ENCODE results near the gene CLDN2.
A peak's percentile ranks its signal among the peaks of the same experiment; 100 is the strongest.

The CLDN2 gene

GRCh38 chrX:106952538-106952937 is 32.3 kb downstream of the CLDN2 start:
- H3K9ac ChIP-seq (ENCODE audit: low read length), result no peak overlapping the region
- TF ChIP-seq CTCF (IDR thresholded peaks at IDR 0.05; ENCODE audit: low read length) (no peak), EZH2 (IDR thresholded peaks at IDR 0.05; ENCODE audit: borderline replicate concordance, low read length) (no peak)
- H2AFZ ChIP-seq (ENCODE audit: low read length), result no peak overlapping the region
- H4K20me1 ChIP-seq (ENCODE audit: insufficient read depth, low read length), result no peaks in the 10 kb centered on the region
- no peak overlapping the region for H3K27ac ChIP-seq (ENCODE audit: low read depth, low read length, poor library complexity, severe bottlenecking)
- H3K36me3 ChIP-seq (ENCODE audit: insufficient read depth, low read length), result no peaks in the 10 kb centered on the region
- H3K79me2 ChIP-seq (ENCODE audit: insufficient read depth, low read length), result no peaks in the 10 kb centered on the region
- no peak overlapping the region for H3K4me3 ChIP-seq (ENCODE audit: low read depth, low read length, poor library complexity, severe bottlenecking)
- H3K9me2 ChIP-seq (ENCODE audit: low read depth, low read length), result no peaks in the 10 kb centered on the region
- H3K4me1 ChIP-seq (ENCODE audit: insufficient read depth, low read length, severe bottlenecking), result no peaks in the 10 kb centered on the region
- no peak overlapping the region for H3K4me2 ChIP-seq (ENCODE audit: low read length)
- no peaks in the 10 kb centered on the region for H3K27me3 ChIP-seq (ENCODE audit: insufficient read depth, low read length)
- H3K9me3 ChIP-seq (ENCODE audit: low read length), result no peaks in the 10 kb centered on the region
- no peaks in the 10 kb centered on the region for H3F3A ChIP-seq (ENCODE audit: insufficient read depth, low read length)

GRCh38 chrX:106952988-106953387 is 32.8 kb downstream of the CLDN2 start:
- H3K9ac ChIP-seq (ENCODE audit: low read length), result no peak overlapping the region
- H3K4me3 ChIP-seq (ENCODE audit: low read depth, low read length, poor library complexity, severe bottlenecking), result no peak overlapping the region
- no peaks in the 10 kb centered on the region for H3F3A ChIP-seq (ENCODE audit: insufficient read depth, low read length)
- no peaks in the 10 kb centered on the region for H3K4me1 ChIP-seq (ENCODE audit: insufficient read depth, low read length, severe bottlenecking)
- no peaks in the 10 kb centered on the region for H3K27me3 ChIP-seq (ENCODE audit: insufficient read depth, low read length)
- H3K9me3 ChIP-seq (ENCODE audit: low read length), result no peaks in the 10 kb centered on the region
- H3K79me2 ChIP-seq (ENCODE audit: insufficient read depth, low read length), result no peaks in the 10 kb centered on the region
- TF ChIP-seq EZH2 (IDR thresholded peaks at IDR 0.05; ENCODE audit: borderline replicate concordance, low read length), result no peak
- peak; percentile 37; the same call in 1 of the 2 replicates for TF ChIP-seq CTCF (IDR thresholded peaks at IDR 0.05; ENCODE audit: low read length)
- H3K9me2 ChIP-seq (ENCODE audit: low read depth, low read length), result no peaks in the 10 kb centered on the region
- no peak overlapping the region for H2AFZ ChIP-seq (ENCODE audit: low read length)
- H3K4me2 ChIP-seq (ENCODE audit: low read length), result no peak overlapping the region
- no peak overlapping the region for H3K27ac ChIP-seq (ENCODE audit: low read depth, low read length, poor library complexity, severe bottlenecking)
- H4K20me1 ChIP-seq (ENCODE audit: insufficient read depth, low read length), result no peaks in the 10 kb centered on the region
- no peaks in the 10 kb centered on the region for H3K36me3 ChIP-seq (ENCODE audit: insufficient read depth, low read length)

- Histone ChIP-seq H3F3A (ENCODE audit: insufficient read depth, low read length) (no peaks in the 10 kb centered on the region), H3K27ac (ENCODE audit: low read depth, low read length, poor library complexity, severe bottlenecking) (no peak overlapping the region), H3K9me3 (ENCODE audit: low read length) (no peaks in the 10 kb centered on the region), H3K4me1 (ENCODE audit: insufficient read depth, low read length, severe bottlenecking) (no peaks in the 10 kb centered on the region), H3K36me3 (ENCODE audit: insufficient read depth, low read length) (no peaks in the 10 kb centered on the region), H3K79me2 (ENCODE audit: insufficient read depth, low read length) (no peaks in the 10 kb centered on the region), H4K20me1 (ENCODE audit: insufficient read depth, low read length) (no peaks in the 10 kb centered on the region), H3K4me2 (ENCODE audit: low read length) (no peak overlapping the region), H2AFZ (ENCODE audit: low read length) (no peak overlapping the region), H3K9ac (ENCODE audit: low read length) (no peak overlapping the region), H3K4me3 (ENCODE audit: low read depth, low read length, poor library complexity, severe bottlenecking) (no peak overlapping the region), H3K9me2 (ENCODE audit: low read depth, low read length) (no peaks in the 10 kb centered on the region), H3K27me3 (ENCODE audit: insufficient read depth, low read length) (no peaks in the 10 kb centered on the region)
- TF ChIP-seq CTCF (IDR thresholded peaks at IDR 0.05; ENCODE audit: low read length) (no peak), EZH2 (IDR thresholded peaks at IDR 0.05; ENCODE audit: borderline replicate concordance, low read length) (no peak)
Observed at GRCh38 chrX:106954041-106954440, 33.8 kb downstream of the CLDN2 start.
